Erythroblast (primary cell): ENCODE measurements around the gene TBPL1.

Experiments
- GATA1 ChIP-seq: IDR thresholded peaks from 2 replicates; pipeline ENCODE4 v1.6.1; 2011; ENCODE audit warnings: low read depth, mild to moderate bottlenecking, control low read depth, low read length, moderate library complexity
- POLR2A ChIP-seq: IDR thresholded peaks from 2 replicates; pipeline ENCODE4 v1.6.1; 2011; ENCODE audit warnings: mild to moderate bottlenecking, low read length

DNA sequence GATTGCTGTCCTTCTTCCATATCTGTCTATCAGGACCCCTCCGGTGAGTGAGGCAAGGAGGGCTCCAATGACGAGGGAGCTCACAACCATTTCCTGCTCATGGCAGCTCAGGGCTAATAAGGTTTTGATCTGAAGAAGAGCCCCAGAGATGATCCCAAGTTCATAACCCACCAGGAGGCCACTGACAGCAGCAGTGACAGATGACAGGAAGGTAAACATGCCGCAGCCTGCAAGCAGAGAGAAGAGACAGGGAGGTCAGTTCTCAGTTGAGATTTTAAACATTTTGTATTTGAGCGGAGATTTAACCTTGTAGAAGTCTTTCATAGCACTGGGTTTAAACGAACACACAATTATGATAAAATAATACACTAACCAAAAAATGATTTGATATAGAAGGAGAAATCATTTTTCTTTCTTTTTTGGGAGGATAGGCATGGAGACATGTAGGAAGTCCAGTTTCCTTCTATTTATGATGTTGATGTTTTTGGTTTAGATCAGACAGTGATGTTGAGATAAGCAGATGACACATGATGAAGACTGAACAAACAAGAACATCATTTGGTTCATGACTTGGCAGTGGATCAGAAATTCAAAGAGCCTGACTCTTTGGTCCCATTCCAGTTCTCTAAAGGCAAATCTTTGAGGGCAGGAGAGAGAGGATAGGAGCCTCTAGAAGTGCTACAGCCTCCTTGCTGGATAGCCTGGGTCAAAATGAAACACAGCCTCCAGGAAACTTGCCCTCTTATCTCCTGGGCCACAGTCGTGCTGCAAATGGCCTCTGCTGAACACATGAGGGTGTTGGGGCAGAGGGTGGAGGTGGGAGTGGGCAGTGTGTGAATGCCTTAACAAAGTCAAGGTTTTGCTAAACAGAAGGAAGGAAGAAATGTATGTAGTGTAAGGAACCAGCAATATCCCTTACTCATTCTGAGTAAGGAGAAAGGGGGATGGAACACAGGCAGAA lies 76.8 kb downstream of the TBPL1 start:
- no peak for TF ChIP-seq POLR2A
- TF ChIP-seq GATA1, result no peak
